K562 (cell line): ENCODE measurements around the gene HLA-DMB. TPM values are rescaled to one million over a fixed set of nuclear protein-coding genes. Genes with fewer than 3 reads are reported as not detected.

Source experiments
- ADNP ChIP-seq: fragments of 200-800 bp; sonication (Bioruptor generic); IDR thresholded peaks from 2 replicates; pipeline ENCODE4 v1.6.1; 2016; ENCODE audit warnings: missing genetic modification characterization, missing compliant biosample characterization
- BRCA1 ChIP-seq, 2 experiments: fragments of 450-650 bp in 1 of 2; sonication (generic) in 1 of 2; formaldehyde crosslinking in 1 of 2; IDR thresholded peaks; 2 replicates each; pipeline versions ENCODE4 v1.5.0 to v1.6.1; 2017 to 2020; ENCODE audit warnings: mild to moderate bottlenecking in 1 of 2, missing genetic modification reagents in 1 of 2
- BRF2 ChIP-seq: IDR thresholded peaks from 3 replicates; pipeline ENCODE4 v1.6.1; 2011; ENCODE audit warnings: borderline replicate concordance, mild to moderate bottlenecking; ENCODE audit not compliant: insufficient read length, insufficient read depth
- CGGBP1 ChIP-seq: fragments of 250-450 bp; sonication (Bioruptor Pico); IDR thresholded peaks from 2 replicates; pipeline ENCODE4 v1.9.0; 2021; ENCODE audit warnings: mild to moderate bottlenecking
- ETV5 ChIP-seq: sonication (generic); formaldehyde crosslinking; IDR thresholded peaks from 2 replicates; pipeline ENCODE4 v1.4.0; 2020; ENCODE audit warnings: low read depth, mild to moderate bottlenecking, missing genetic modification reagents
- EZH2 ChIP-seq: IDR thresholded peaks from 2 replicates; pipeline ENCODE4 v1.6.1; 2012; ENCODE audit warnings: low read depth, mild to moderate bottlenecking, inconsistent platforms, low read length, borderline replicate concordance
- HLTF ChIP-seq: fragments of 450-650 bp; IDR thresholded peaks from 2 replicates; pipeline ENCODE4 v1.6.1; 2016
- KDM5B ChIP-seq: fragments of 200-600 bp; sonication (generic); IDR thresholded peaks from 2 replicates; pipeline ENCODE4 v1.6.1; 2012; ENCODE audit warnings: low read depth, mild to moderate bottlenecking, moderate library complexity, low read length, control low read depth, inconsistent platforms; ENCODE audit not compliant: insufficient replicate concordance
- MBD2 ChIP-seq: sonication (generic); IDR thresholded peaks from 2 replicates; pipeline ENCODE4 v1.6.1; 2016; ENCODE audit warnings: low read depth, borderline replicate concordance
- NR1H2 ChIP-seq: sonication (generic); formaldehyde crosslinking; IDR thresholded peaks from 2 replicates; pipeline ENCODE4 v1.4.0; 2020; ENCODE audit warnings: mild to moderate bottlenecking, missing genetic modification reagents
- NR2C2 ChIP-seq, 2 experiments: fragments of 200-800 bp in 1 of 2; sonication (Bioruptor generic) in 1 of 2; sonication (generic) in 1 of 2; formaldehyde crosslinking in 1 of 2; IDR thresholded peaks; 2 replicates each; pipeline versions ENCODE4 v1.6.1 to v1.8.0; 2016 to 2022; ENCODE audit warnings: mild to moderate bottlenecking in 1 of 2, missing compliant biosample characterization in 1 of 2, missing genetic modification characterization in 1 of 2, missing genetic modification reagents in 1 of 2
- PHF8 ChIP-seq: fragments of 200-600 bp; sonication (generic); IDR thresholded peaks from 2 replicates; pipeline ENCODE4 v1.6.1; 2012; ENCODE audit warnings: mixed run types, mild to moderate bottlenecking, inconsistent platforms, low read length, moderate library complexity, borderline replicate concordance
- RBM14 ChIP-seq: fragments of 200-400 bp; formaldehyde crosslinking; IDR thresholded peaks from 2 replicates; pipeline ENCODE4 v1.6.1; 2018; ENCODE audit warnings: low read depth, mild to moderate bottlenecking, low read length, moderate library complexity, borderline replicate concordance; ENCODE audit not compliant: insufficient read depth
- RBM25 ChIP-seq: fragments of 200-400 bp; formaldehyde crosslinking; IDR thresholded peaks from 2 replicates; pipeline ENCODE4 v1.6.1; 2018; ENCODE audit warnings: low read length, low read depth, moderate library complexity; ENCODE audit not compliant: severe bottlenecking
- STAG1 ChIP-seq: sonication (generic); formaldehyde crosslinking; IDR thresholded peaks from 2 replicates; pipeline ENCODE4 v1.5.0; 2020; ENCODE audit warnings: missing genetic modification reagents, borderline replicate concordance
- ZBTB33 ChIP-seq: sonication (generic); formaldehyde crosslinking; IDR thresholded peaks from 2 replicates; pipeline ENCODE4 v1.8.1; 2023; ENCODE audit warnings: mild to moderate bottlenecking, missing genetic modification reagents
- ZNF347 ChIP-seq: fragments of 450-650 bp; formaldehyde crosslinking; IDR thresholded peaks from 2 replicates; pipeline ENCODE4 v1.4.0; 2020; ENCODE audit warnings: low read depth, mild to moderate bottlenecking, moderate library complexity
- ZNF431 ChIP-seq: sonication (generic); formaldehyde crosslinking; IDR thresholded peaks from 2 replicates; pipeline ENCODE4 v1.8.0; 2022; ENCODE audit warnings: mild to moderate bottlenecking, missing genetic modification reagents
- ZNF785 ChIP-seq: fragments of 250-450 bp; sonication (Bioruptor Pico); IDR thresholded peaks from 2 replicates; pipeline ENCODE4 v1.4.0; 2020; ENCODE audit warnings: mild to moderate bottlenecking
- ZSCAN32 ChIP-seq: fragments of 450-650 bp; formaldehyde crosslinking; IDR thresholded peaks from 2 replicates; pipeline ENCODE4 v1.4.0; 2020; ENCODE audit warnings: mild to moderate bottlenecking, moderate library complexity
- polyA plus RNA-seq, 8 experiments: library from polyadenylated mRNA; depleted of rRNA in 4 of 8; stranded (reverse) in 5 of 8; unstranded in 3 of 8; fragments of >200 nt; fragmentation: Nextera tagmentation in 2 of 8; fragmentation: Illumina TruSeq in 1 of 8; extraction: Ambion mirVana in 2 of 8; extraction: Trizol in 1 of 8; gene quantifications; 2 replicates each; pipeline versions ENCODE4 v1.2.1 to v1.2.3, GENCODE V29; 2011 to 2014; ENCODE audit warnings: inconsistent platforms in 1 of 8, missing spikeins in 1 of 8
- total RNA-seq, 7 experiments: library from RNA; depleted of rRNA in 6 of 7; stranded (reverse); fragments of >200 nt in 6 of 7; fragmentation: Illumina TruSeq in 2 of 7; extraction: Trizol in 2 of 7; gene quantifications; 2 replicates each; pipeline versions ENCODE4 v1.2.1 to v1.2.3, GENCODE V29; 2011 to 2021; ENCODE audit warnings: low replicate concordance in 1 of 7
- TF ChIP-seq, protein P1 (sequence below): fragments of 450-650 bp; IDR thresholded peaks from 2 replicates; pipeline ENCODE4 v1.6.1; 2016; ENCODE audit warnings: missing biosample characterization, missing genetic modification characterization
- TF ChIP-seq, protein P2 (sequence below): sonication (generic); formaldehyde crosslinking; IDR thresholded peaks from 2 replicates; pipeline ENCODE4 v1.8.0; 2022; ENCODE audit warnings: mild to moderate bottlenecking, missing genetic modification reagents

The HLA-DMB gene
- total and polyA plus RNA-seq, 9 of the 15 experiments (the other 6 are each of a cell fraction or from before 2014, with no cell fraction given) = 0.38 TPM; not detected in 8

GRCh38 chr6:32971242-32971580 lies 30.4 kb upstream of the HLA-DMB start (continued):
- TF ChIP-seq EZH2 = no peak
- TF ChIP-seq HLTF = peak; percentile 75; the same call in 1 of the 2 replicates
- no peak for TF ChIP-seq ZNF785 (CRISPR knock-in tag)
- TF ChIP-seq, protein P1, sequence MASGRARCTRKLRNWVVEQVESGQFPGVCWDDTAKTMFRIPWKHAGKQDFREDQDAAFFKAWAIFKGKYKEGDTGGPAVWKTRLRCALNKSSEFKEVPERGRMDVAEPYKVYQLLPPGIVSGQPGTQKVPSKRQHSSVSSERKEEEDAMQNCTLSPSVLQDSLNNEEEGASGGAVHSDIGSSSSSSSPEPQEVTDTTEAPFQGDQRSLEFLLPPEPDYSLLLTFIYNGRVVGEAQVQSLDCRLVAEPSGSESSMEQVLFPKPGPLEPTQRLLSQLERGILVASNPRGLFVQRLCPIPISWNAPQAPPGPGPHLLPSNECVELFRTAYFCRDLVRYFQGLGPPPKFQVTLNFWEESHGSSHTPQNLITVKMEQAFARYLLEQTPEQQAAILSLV (tag) = no peak
- TF ChIP-seq BRF2 = no peak
- no peak; the same call in 1 of the 2 replicates for TF ChIP-seq ETV5
- TF ChIP-seq RBM25 = no peak
- TF ChIP-seq, protein P2, sequence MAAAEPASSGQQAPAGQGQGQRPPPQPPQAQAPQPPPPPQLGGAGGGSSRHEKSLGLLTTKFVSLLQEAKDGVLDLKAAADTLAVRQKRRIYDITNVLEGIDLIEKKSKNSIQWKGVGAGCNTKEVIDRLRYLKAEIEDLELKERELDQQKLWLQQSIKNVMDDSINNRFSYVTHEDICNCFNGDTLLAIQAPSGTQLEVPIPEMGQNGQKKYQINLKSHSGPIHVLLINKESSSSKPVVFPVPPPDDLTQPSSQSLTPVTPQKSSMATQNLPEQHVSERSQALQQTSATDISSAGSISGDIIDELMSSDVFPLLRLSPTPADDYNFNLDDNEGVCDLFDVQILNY (CRISPR knock-in tag) = no peak
- no peak for TF ChIP-seq CGGBP1 (CRISPR knock-in tag)
- no peak for TF ChIP-seq NR1H2 (CRISPR knock-in tag)
- TF ChIP-seq RBM14 = no peak
- TF ChIP-seq ZSCAN32 = no peak
- no peak for TF ChIP-seq MBD2
- TF ChIP-seq ADNP (tag) = no peak
- 0 out of 2 replicates have a peak, but pooled peaks have one; percentile 7 for TF ChIP-seq ZNF431 (CRISPR knock-in tag)
- TF ChIP-seq STAG1 = no peak
- TF ChIP-seq ZBTB33 (CRISPR knock-in tag) = no peak
- TF ChIP-seq ZNF347 = no peak
- TF ChIP-seq NR2C2 (CRISPR knock-in tag; IDR thresholded peaks at IDR 0.05) = no peak
- TF ChIP-seq NR2C2 (tag; IDR thresholded peaks at IDR 0.05) = no peak
- TF ChIP-seq BRCA1 (IDR thresholded peaks at IDR 0.05) = no peak
- TF ChIP-seq BRCA1 (CRISPR knock-in tag; IDR thresholded peaks at IDR 0.05) = no peak
- TF ChIP-seq KDM5B = no peak
- peak; percentile 2; the same call in 1 of the 2 replicates for TF ChIP-seq PHF8
